Activated B cell treated with CpG ODN at 0.5 μM for 24 hours (primary cell): Measurements from ENCODE around the gene SMG6. TPM values are rescaled to one million over a fixed set of nuclear protein-coding genes. Genes with fewer than 3 reads are reported as not detected.

Experiments used
- ATAC-seq: fragments of 200-7000 bp; cut with Tn5 transposase; one replicate; pipeline ENCODE4 v1.10.0; 2021; ENCODE audit warnings: low read depth, mild to moderate bottlenecking, moderate library complexity
- CTCF ChIA-PET: fragments of 350-600 bp; sonication (Branson Sonifier 250); formaldehyde crosslinking; loops from one replicate; lab custom pipeline; 2021; ENCODE audit warnings: antibody characterized with exemption; lab: Charles Lee
- POLR2A ChIA-PET: fragments of 350-600 bp; sonication (Branson Sonifier 250); formaldehyde crosslinking; loops from one replicate; lab custom pipeline; 2021; ENCODE audit warnings: antibody characterized with exemption; lab: Charles Lee
- DNase-seq: peaks from one replicate; pipeline ENCODE4 v3.0.0; 2022
- H3K27ac Mint-ChIP-seq: one replicate; pipeline ENCODE4 v1.8.0; 2020; ENCODE audit warnings: mixed read lengths
- H3K27me3 Mint-ChIP-seq: one replicate; pipeline ENCODE4 v1.8.0; 2021; ENCODE audit warnings: mixed read lengths
- H3K36me3 Mint-ChIP-seq: one replicate; pipeline ENCODE4 v1.8.0; 2021; ENCODE audit warnings: low read depth, mixed read lengths
- H3K4me1 Mint-ChIP-seq: one replicate; pipeline ENCODE4 v1.8.0; 2021; ENCODE audit warnings: mixed read lengths
- H3K4me3 Mint-ChIP-seq: one replicate; pipeline ENCODE4 v1.8.0; 2020; ENCODE audit warnings: mild to moderate bottlenecking, mixed read lengths
- H3K9me3 Mint-ChIP-seq: one replicate; pipeline ENCODE4 v1.8.0; 2020; ENCODE audit warnings: mixed read lengths
- CTCF ChIP-seq: fragments of 200-600 bp; IDR thresholded peaks from one replicate; pipeline ENCODE4 v1.8.0; 2022; ENCODE audit warnings: antibody characterized with exemption, mild to moderate bottlenecking
- intact Hi-C: fragments of 100-400 bp; cut with micrococcal nuclease; formaldehyde crosslinking; loops from one replicate; pipeline ENCODE4 v1.15.1; 2024
- total RNA-seq: library from RNA; stranded (reverse); gene quantifications from 2 replicates; pipeline ENCODE4 v1.2.3, GENCODE V29; 2022

Gene SMG6
- total RNA-seq, 1 donor from 2014 or later: 30.5 TPM

DNA sequence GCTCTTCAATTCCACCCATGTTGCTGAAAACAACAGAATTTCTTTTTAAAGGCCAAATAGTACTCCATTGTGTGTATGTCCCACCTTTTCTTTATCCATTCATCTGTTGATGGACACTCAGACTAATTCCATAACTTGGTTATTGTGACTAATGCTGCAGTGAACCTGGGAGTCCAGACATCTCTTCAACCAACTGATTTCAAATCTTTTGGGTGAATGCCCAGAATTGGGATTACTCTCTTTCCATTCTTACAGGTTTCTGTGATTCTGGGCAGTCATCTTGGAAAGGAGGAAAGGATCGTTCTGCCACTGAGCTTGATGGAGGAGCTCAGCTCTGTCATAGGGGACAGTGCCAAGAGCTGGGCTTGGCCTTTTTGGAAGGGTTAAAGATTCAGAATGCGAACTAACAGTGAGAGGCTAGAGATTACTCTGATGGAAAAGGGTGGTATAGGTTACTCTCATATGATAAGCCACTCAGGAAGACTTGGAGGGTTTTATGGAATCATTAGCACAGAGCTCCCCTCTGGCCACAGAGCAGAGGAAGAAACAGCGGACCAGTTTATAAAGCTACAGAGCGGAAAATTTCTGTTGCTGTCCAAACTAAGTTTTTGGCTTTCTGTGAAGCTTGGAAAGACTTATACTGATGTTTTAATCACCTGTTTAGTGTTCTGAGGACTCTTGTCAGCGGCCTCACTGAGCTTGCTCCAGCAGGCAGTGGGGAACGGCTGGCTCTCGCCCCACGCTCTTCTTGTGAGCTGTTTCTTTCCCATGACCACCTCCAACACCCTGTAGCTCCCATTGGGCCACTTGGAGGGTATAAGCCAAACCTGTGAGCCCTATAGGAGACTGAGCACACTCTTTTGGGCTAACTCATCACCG is 200.4 kb downstream of the SMG6 start:
- no peak overlapping the region for H3K27ac Mint-ChIP-seq
- DNase-seq (no peak), ATAC-seq (no peak)
- H3K4me1 Mint-ChIP-seq: peaks cover 12% of the 10 kb centered on the region
- H3K36me3 Mint-ChIP-seq: peaks cover 9% of the 10 kb centered on the region
- ChIA-PET CTCF (interaction anchor here (0.7 to 2.1 kb wide), 4 partner anchors 10 to 141 kb away, joined by 3 to 9 read pairs (median 4); no protein-coding TSS in a partner anchor), POLR2A (interaction anchor here (1.0 kb wide), 1 partner anchor 13 kb away, joined by 11 read pairs; no protein-coding TSS in a partner anchor)
- intact Hi-C loops: loop anchor here (5.0 kb wide), 1 partner anchor 46 kb away; the partner anchor contains the start of gene HIC1
- no peaks in the 10 kb centered on the region for H3K9me3 Mint-ChIP-seq
- no peaks in the 10 kb centered on the region for H3K27me3 Mint-ChIP-seq
- TF ChIP-seq CTCF: no peak
- H3K4me3 Mint-ChIP-seq: no peak overlapping the region

GRCh38 chr17:2101448-2102257 is 201.9 kb downstream of the SMG6 start:
- POLR2A ChIA-PET: interaction anchor here (1.0 to 3.3 kb wide), 2 partner anchors 12 to 14 kb away, joined by 3 to 25 read pairs; no protein-coding TSS in a partner anchor
- no peaks in the 10 kb centered on the region for H3K9me3 Mint-ChIP-seq

DNA sequence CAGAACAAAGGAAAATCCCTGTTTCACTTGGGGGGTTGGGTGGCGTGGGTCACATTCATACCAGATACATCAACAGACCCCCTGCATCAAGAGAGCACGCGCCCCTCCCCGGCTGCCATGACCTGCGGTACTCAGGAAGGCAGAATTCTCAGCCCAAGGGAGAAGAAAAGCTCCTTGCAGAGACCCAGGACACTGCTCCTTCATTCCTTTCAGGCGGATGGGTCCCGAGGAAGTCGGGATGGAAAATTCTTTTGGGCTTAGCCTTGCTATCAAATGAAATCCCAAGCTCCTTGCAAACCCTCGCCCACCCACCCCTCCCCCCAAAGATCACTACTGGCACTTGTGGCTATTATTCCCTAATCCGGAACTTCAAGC is 208.1 kb downstream of the SMG6 start:
- ChIA-PET CTCF (interaction anchor here (1.1 to 1.9 kb wide), 3 partner anchors 120 to 149 kb away, joined by 3 to 9 read pairs (median 3); no protein-coding TSS in a partner anchor), POLR2A (interaction anchor here (16.3 kb wide), 1 partner anchor 29 kb away, joined by 449 read pairs; the partner anchor contains the start of gene HIC1)
- Mint-ChIP-seq H3K27ac (no peak overlapping the region), H3K27me3 (no peaks in the 10 kb centered on the region), H3K36me3 (peaks cover 6% of the 10 kb centered on the region), H3K4me1 (peaks cover 13% of the 10 kb centered on the region), H3K9me3 (no peaks in the 10 kb centered on the region), H3K4me3 (no peak overlapping the region)
- ATAC-seq (no peak), DNase-seq (no peak)
- TF ChIP-seq CTCF: no peak
- intact Hi-C loops: no loop called here

More at GRCh38 chr17:2101448-2102257, 201.9 kb downstream of the SMG6 start:
- no peak for TF ChIP-seq CTCF
- Mint-ChIP-seq H3K4me1 (peaks cover 12% of the 10 kb centered on the region), H3K27ac (peak overlapping the region; percentile 14), H3K27me3 (no peaks in the 10 kb centered on the region), H3K4me3 (no peak overlapping the region), H3K36me3 (peaks cover 7% of the 10 kb centered on the region)
- CTCF ChIA-PET: interaction anchor here (1.0 to 1.5 kb wide), 2 partner anchors 23 to 143 kb away, joined by 3 read pairs; no protein-coding TSS in a partner anchor
- intact Hi-C loops: loop anchor here (5.0 kb wide), 1 partner anchor 44 kb away; the partner anchor contains the start of gene HIC1
- DNase-seq (no peak), ATAC-seq (peak; percentile 69)

- Mint-ChIP-seq H3K27me3 (no peaks in the 10 kb centered on the region), H3K36me3 (peaks cover 6% of the 10 kb centered on the region), H3K4me1 (peaks cover 18% of the 10 kb centered on the region), H3K4me3 (no peak overlapping the region), H3K9me3 (no peaks in the 10 kb centered on the region), H3K27ac (no peak overlapping the region)
- DNase-seq (no peak), ATAC-seq (peak; percentile 53)
- ChIA-PET POLR2A (interaction anchor here (0.5 to 16.3 kb wide), 3 partner anchors 29 to 408 kb away, joined by 3 to 449 read pairs (median 3); partner anchors contain the start of gene HIC1), CTCF (interaction anchor here (0.8 to 1.9 kb wide), 5 partner anchors 39 to 150 kb away, joined by 3 to 9 read pairs (median 4); partner anchors contain the start of gene HIC1)
- intact Hi-C loops: no loop called here
- TF ChIP-seq CTCF: no peak
Observed at GRCh38 chr17:2094891-2095535, 208.6 kb downstream of the SMG6 start.
